K562 (cell line): ENCODE data around the gene KBTBD3. TPM values are rescaled to one million over a fixed set of nuclear protein-coding genes. Genes with fewer than 3 reads are reported as not detected.
A peak's percentile ranks its signal among the peaks of the same experiment; 100 is the strongest.

Experiments used
- CCAR2 ChIP-seq: fragments of 200-400 bp; formaldehyde crosslinking; IDR thresholded peaks from 2 replicates; pipeline ENCODE4 v1.6.1; 2017; ENCODE audit warnings: mild to moderate bottlenecking, low read depth, low read length
- CHD2 ChIP-seq: IDR thresholded peaks from 2 replicates; pipeline ENCODE4 v1.6.1; 2011; ENCODE audit warnings: low read depth, low read length
- CHD4 ChIP-seq: fragments of 200-600 bp; sonication (generic); IDR thresholded peaks from 3 replicates; pipeline ENCODE4 v1.6.1; 2012; ENCODE audit warnings: low read depth, mild to moderate bottlenecking, mixed read lengths, low read length, inconsistent platforms; ENCODE audit not compliant: insufficient read depth, insufficient replicate concordance, poor library complexity, severe bottlenecking
- DPF2 ChIP-seq: fragments of 450-650 bp; IDR thresholded peaks from 2 replicates; pipeline ENCODE4 v1.6.1; 2016
- EHMT2 ChIP-seq: fragments of 450-650 bp; IDR thresholded peaks from 2 replicates; pipeline ENCODE4 v1.6.1; 2018; ENCODE audit warnings: antibody characterized with exemption
- EP400 ChIP-seq: fragments of 450-650 bp; IDR thresholded peaks from 2 replicates; pipeline ENCODE4 v1.6.1; 2017; ENCODE audit warnings: antibody characterized with exemption, mild to moderate bottlenecking, moderate library complexity
- ETV5 ChIP-seq: sonication (generic); formaldehyde crosslinking; IDR thresholded peaks from 2 replicates; pipeline ENCODE4 v1.4.0; 2020; ENCODE audit warnings: low read depth, mild to moderate bottlenecking, missing genetic modification reagents
- FOS ChIP-seq: IDR thresholded peaks from 3 replicates; pipeline ENCODE4 v1.6.1; 2011; ENCODE audit not compliant: insufficient read length; ENCODE audit errors: extremely low read depth
- FOXP1 ChIP-seq: sonication (generic); formaldehyde crosslinking; IDR thresholded peaks from 2 replicates; pipeline ENCODE4 v1.8.0; 2022; ENCODE audit warnings: mild to moderate bottlenecking, missing genetic modification reagents
- FUS ChIP-seq: fragments of 200-400 bp; formaldehyde crosslinking; optimal IDR thresholded peaks from 2 replicates; pipeline ENCODE3; 2017; ENCODE audit warnings: low read depth, low read length
- HCFC1 ChIP-seq: IDR thresholded peaks from 2 replicates; pipeline ENCODE4 v1.6.1; 2012; ENCODE audit warnings: low read depth, low read length, improper control_type of control experiment
- NBN ChIP-seq: fragments of 450-650 bp; IDR thresholded peaks from 2 replicates; pipeline ENCODE4 v1.6.1; 2016; ENCODE audit warnings: low read depth, mild to moderate bottlenecking
- RBM14 ChIP-seq: fragments of 200-400 bp; formaldehyde crosslinking; IDR thresholded peaks from 2 replicates; pipeline ENCODE4 v1.6.1; 2018; ENCODE audit warnings: low read depth, mild to moderate bottlenecking, low read length, moderate library complexity, borderline replicate concordance; ENCODE audit not compliant: insufficient read depth
- RBM25 ChIP-seq: fragments of 200-400 bp; formaldehyde crosslinking; IDR thresholded peaks from 2 replicates; pipeline ENCODE4 v1.6.1; 2018; ENCODE audit warnings: low read length, low read depth, moderate library complexity; ENCODE audit not compliant: severe bottlenecking
- TEAD1 ChIP-seq, 2 experiments: fragments of 450-650 bp in 1 of 2; sonication (generic) in 1 of 2; formaldehyde crosslinking; IDR thresholded peaks; 2 replicates each; pipeline versions ENCODE4 v1.4.0 to v1.8.0; 2020 to 2022; ENCODE audit warnings: mild to moderate bottlenecking in 2 of 2, missing genetic modification reagents in 1 of 2
- ZFP1 ChIP-seq: fragments of 450-650 bp; formaldehyde crosslinking; IDR thresholded peaks from 2 replicates; pipeline ENCODE4 v1.4.0; 2020; ENCODE audit warnings: mild to moderate bottlenecking, mixed read lengths
- polyA plus RNA-seq, 8 experiments: library from polyadenylated mRNA; depleted of rRNA in 4 of 8; stranded (reverse) in 5 of 8; unstranded in 3 of 8; fragments of >200 nt; fragmentation: Nextera tagmentation in 2 of 8; fragmentation: Illumina TruSeq in 1 of 8; extraction: Ambion mirVana in 2 of 8; extraction: Trizol in 1 of 8; gene quantifications; 2 replicates each; pipeline versions ENCODE4 v1.2.1 to v1.2.3, GENCODE V29; 2011 to 2014; ENCODE audit warnings: inconsistent platforms in 1 of 8, missing spikeins in 1 of 8
- total RNA-seq, 7 experiments: library from RNA; depleted of rRNA in 6 of 7; stranded (reverse); fragments of >200 nt in 6 of 7; fragmentation: Illumina TruSeq in 2 of 7; extraction: Trizol in 2 of 7; gene quantifications; 2 replicates each; pipeline versions ENCODE4 v1.2.1 to v1.2.3, GENCODE V29; 2011 to 2021; ENCODE audit warnings: low replicate concordance in 1 of 7
- TF ChIP-seq, protein P1 (sequence below): sonication (generic); formaldehyde crosslinking; IDR thresholded peaks from 2 replicates; pipeline ENCODE4 v1.8.0; 2022; ENCODE audit warnings: mild to moderate bottlenecking, missing genetic modification reagents
- TF ChIP-seq, protein P2 (sequence below), 2 experiments: IDR thresholded peaks in 1 of 2; conservative IDR thresholded peaks in 1 of 2; 2 replicates each; pipeline ENCODE4 v1.6.1; 2016; ENCODE audit warnings: low read depth in 2 of 2, mild to moderate bottlenecking in 1 of 2, missing compliant biosample characterization in 1 of 2, missing genetic modification characterization in 1 of 2, moderate library complexity in 1 of 2
- TF ChIP-seq, protein P3 (sequence below): fragments of 200-800 bp; sonication (Bioruptor generic); IDR thresholded peaks from 2 replicates; pipeline ENCODE4 v1.6.1; 2017; ENCODE audit warnings: missing genetic modification characterization, missing compliant biosample characterization

KBTBD3 gene
- total and polyA plus RNA-seq, 9 of the 15 experiments (the other 6 are each of a cell fraction or from before 2014, with no cell fraction given), result 4.2 to 31.2 (median 6.4) TPM

DNA sequence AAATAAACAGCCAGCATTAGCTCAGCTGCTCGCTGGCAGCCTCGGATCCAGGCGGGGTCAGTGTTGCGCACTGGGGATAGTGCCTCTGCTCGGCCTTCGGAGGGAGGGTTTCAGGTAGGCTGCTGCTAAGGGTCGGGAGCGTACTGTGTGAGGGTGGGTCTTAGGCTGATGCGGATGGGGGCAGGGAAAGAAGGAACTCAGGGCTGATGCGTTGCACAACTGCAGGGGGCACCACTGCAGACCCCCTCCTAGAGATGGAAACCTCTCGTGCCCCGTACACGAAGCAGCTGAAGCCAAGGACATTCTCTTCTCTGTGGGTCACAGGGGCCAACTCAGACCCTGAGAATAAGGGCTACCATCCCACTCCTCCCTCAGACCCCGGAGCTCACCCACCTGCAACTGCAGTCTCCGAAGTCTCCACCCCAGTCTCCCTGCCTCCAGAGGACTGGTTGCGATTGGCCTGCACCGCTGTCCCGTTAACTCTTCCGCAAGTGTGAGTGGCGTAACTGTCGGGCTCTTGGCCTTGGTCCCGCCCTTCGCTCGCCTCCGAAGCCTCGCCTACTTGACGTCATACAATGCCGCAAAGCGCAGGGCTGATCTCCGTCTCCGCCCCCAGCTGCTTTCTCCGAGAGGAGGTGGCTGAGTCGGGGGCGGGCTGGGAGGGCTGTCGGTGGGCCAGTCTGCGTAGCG is at the start of gene KBTBD3 (continued):
- TF ChIP-seq EP400 (peak; percentile 36; the same call in 1 of the 2 replicates), RBM25 (peak; percentile 29), DPF2 (peak; percentile 69), FOXP1 (CRISPR knock-in tag) (peak; percentile 80; the same call in 1 of the 2 replicates), HCFC1 (no peak), CHD2 (peak; percentile 51; the same call in 1 of the 2 replicates), CHD4 (peak; percentile 68), FUS (no peak), ZFP1 (CRISPR knock-in tag) (no peak), TEAD1 (CRISPR knock-in tag; IDR thresholded peaks at IDR 0.05) (no peak; a peak in 1 of 4 replicates), RBM14 (no peak), CCAR2 (no peak), ETV5 (CRISPR knock-in tag) (0 out of 2 replicates have a peak, but pooled peaks have one; percentile 19), FOS (peak; percentile 84), EHMT2 (0 out of 2 replicates have a peak, but pooled peaks have one; percentile 44), NBN (peak; percentile 85)
- TF ChIP-seq, protein P1, sequence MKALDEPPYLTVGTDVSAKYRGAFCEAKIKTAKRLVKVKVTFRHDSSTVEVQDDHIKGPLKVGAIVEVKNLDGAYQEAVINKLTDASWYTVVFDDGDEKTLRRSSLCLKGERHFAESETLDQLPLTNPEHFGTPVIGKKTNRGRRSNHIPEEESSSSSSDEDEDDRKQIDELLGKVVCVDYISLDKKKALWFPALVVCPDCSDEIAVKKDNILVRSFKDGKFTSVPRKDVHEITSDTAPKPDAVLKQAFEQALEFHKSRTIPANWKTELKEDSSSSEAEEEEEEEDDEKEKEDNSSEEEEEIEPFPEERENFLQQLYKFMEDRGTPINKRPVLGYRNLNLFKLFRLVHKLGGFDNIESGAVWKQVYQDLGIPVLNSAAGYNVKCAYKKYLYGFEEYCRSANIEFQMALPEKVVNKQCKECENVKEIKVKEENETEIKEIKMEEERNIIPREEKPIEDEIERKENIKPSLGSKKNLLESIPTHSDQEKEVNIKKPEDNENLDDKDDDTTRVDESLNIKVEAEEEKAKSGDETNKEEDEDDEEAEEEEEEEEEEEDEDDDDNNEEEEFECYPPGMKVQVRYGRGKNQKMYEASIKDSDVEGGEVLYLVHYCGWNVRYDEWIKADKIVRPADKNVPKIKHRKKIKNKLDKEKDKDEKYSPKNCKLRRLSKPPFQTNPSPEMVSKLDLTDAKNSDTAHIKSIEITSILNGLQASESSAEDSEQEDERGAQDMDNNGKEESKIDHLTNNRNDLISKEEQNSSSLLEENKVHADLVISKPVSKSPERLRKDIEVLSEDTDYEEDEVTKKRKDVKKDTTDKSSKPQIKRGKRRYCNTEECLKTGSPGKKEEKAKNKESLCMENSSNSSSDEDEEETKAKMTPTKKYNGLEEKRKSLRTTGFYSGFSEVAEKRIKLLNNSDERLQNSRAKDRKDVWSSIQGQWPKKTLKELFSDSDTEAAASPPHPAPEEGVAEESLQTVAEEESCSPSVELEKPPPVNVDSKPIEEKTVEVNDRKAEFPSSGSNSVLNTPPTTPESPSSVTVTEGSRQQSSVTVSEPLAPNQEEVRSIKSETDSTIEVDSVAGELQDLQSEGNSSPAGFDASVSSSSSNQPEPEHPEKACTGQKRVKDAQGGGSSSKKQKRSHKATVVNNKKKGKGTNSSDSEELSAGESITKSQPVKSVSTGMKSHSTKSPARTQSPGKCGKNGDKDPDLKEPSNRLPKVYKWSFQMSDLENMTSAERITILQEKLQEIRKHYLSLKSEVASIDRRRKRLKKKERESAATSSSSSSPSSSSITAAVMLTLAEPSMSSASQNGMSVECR (CRISPR knock-in tag), result peak; percentile 49; the same call in 1 of the 2 replicates
- TF ChIP-seq, protein P2, sequence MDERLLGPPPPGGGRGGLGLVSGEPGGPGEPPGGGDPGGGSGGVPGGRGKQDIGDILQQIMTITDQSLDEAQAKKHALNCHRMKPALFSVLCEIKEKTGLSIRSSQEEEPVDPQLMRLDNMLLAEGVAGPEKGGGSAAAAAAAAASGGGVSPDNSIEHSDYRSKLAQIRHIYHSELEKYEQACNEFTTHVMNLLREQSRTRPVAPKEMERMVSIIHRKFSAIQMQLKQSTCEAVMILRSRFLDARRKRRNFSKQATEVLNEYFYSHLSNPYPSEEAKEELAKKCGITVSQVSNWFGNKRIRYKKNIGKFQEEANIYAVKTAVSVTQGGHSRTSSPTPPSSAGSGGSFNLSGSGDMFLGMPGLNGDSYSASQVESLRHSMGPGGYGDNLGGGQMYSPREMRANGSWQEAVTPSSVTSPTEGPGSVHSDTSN (CRISPR knock-in tag; IDR thresholded peaks at IDR 0.05; ENCODE audit: low read depth), result peak; percentile 75
- TF ChIP-seq, protein P2 (tag; conservative IDR thresholded peaks at IDR 0.05; ENCODE audit: low read depth), result peak; percentile 97
- TF ChIP-seq, protein P3, sequence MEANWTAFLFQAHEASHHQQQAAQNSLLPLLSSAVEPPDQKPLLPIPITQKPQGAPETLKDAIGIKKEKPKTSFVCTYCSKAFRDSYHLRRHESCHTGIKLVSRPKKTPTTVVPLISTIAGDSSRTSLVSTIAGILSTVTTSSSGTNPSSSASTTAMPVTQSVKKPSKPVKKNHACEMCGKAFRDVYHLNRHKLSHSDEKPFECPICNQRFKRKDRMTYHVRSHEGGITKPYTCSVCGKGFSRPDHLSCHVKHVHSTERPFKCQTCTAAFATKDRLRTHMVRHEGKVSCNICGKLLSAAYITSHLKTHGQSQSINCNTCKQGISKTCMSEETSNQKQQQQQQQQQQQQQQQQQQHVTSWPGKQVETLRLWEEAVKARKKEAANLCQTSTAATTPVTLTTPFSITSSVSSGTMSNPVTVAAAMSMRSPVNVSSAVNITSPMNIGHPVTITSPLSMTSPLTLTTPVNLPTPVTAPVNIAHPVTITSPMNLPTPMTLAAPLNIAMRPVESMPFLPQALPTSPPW, result peak; percentile 76
